ENCODE measurements around the gene CARS1.

DNA sequence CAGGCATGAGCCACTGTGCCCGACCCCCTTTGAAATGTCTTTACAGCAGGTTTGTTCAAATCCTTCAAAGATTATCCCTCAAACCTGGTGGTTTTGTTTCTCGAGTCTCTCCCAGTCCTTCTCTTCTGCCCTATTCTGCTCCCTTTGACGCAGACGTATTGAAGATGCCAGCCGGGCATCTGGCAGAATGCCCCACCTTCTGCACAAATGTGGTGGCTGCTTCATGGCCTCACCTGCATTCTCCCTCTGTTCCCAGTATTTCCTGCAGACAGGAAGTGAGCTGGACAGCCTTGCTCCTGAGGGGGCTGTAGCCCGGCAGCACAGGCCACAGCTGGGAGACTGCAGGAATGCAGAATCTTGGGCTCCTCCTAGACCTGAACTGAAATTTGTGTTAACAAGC lies 60.2 kb downstream of the CARS1 start:
- TF ChIP-seq CTCF (conservative IDR thresholded peaks at IDR 0.05 in 1 of 2, IDR thresholded peaks at IDR 0.05 in 1 of 2; ENCODE audit: extremely low read depth in 1 of 2, insufficient read depth in 1 of 2, low read depth in 1 of 2, low read length in 2 of 2) (no peak), EZH2 (IDR thresholded peaks at IDR 0.05; ENCODE audit: borderline replicate concordance, low read length) (no peak)
